Ovary (tissue), 3 donors: ENCODE measurements around the gene SRC.

Experiments used
- EP300 ChIP-seq: sonication (generic); formaldehyde crosslinking; IDR thresholded peaks from one replicate; pipeline ENCODE4 v1.6.1; 2017; ENCODE audit warnings: antibody characterized with exemption
- POLR2A ChIP-seq: fragments of 450-650 bp; IDR thresholded peaks from one replicate; pipeline ENCODE4 v1.6.1; 2017; ENCODE audit warnings: antibody characterized with exemption, mild to moderate bottlenecking, moderate library complexity
- TF ChIP-seq, protein P1 (sequence below), 3 donors: fragments of 450-650 bp in 2 of 3; fragments of 200-600 bp in 1 of 3; IDR thresholded peaks; one replicate each; pipeline versions ENCODE4 v1.5.1 to v1.8.0; 2016 to 2022; ENCODE audit warnings: antibody characterized with exemption in 3 of 3, mild to moderate bottlenecking in 1 of 3
- donor health status: DM: no; HTN: no; CAD: no.

DNA sequence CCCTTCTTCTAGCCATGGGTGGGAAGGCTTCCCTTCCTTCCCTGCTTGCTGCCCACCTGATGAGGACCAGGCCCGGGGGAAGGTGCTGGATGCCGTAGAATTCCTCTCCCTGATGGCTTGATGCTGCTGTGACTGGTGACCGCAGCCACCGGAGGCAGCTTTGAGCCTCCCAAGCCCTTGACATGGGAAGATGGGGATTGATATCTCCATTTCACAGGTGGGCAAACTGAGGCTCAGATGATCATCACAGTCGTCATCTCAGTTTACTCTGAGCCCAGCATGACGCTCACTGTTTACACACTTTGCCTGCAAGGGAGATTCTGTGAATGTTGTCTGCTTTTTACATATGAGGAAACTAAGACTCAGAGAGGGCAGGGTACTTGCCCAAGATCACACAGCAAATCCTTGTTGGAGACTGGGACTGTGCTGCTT, 43.9 kb downstream of the SRC start:
- TF ChIP-seq POLR2A: no peak
- TF ChIP-seq, protein P1, sequence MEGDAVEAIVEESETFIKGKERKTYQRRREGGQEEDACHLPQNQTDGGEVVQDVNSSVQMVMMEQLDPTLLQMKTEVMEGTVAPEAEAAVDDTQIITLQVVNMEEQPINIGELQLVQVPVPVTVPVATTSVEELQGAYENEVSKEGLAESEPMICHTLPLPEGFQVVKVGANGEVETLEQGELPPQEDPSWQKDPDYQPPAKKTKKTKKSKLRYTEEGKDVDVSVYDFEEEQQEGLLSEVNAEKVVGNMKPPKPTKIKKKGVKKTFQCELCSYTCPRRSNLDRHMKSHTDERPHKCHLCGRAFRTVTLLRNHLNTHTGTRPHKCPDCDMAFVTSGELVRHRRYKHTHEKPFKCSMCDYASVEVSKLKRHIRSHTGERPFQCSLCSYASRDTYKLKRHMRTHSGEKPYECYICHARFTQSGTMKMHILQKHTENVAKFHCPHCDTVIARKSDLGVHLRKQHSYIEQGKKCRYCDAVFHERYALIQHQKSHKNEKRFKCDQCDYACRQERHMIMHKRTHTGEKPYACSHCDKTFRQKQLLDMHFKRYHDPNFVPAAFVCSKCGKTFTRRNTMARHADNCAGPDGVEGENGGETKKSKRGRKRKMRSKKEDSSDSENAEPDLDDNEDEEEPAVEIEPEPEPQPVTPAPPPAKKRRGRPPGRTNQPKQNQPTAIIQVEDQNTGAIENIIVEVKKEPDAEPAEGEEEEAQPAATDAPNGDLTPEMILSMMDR (IDR thresholded peaks at IDR 0.05): no peak
- TF ChIP-seq EP300: no peak
